HCT116 (cell line): Measurements from ENCODE around the gene ACOXL. TPM values are rescaled to one million over a fixed set of nuclear protein-coding genes. Genes with fewer than 3 reads are reported as not detected.

Experiments used
- ATAC-seq: fragments of 200-7000 bp; cut with Tn5 transposase; 2 replicates; pipeline ENCODE4 v1.9.1; 2020; ENCODE audit warnings: mild to moderate bottlenecking, moderate library complexity
- BruUV-seq: library from RNA; stranded (reverse); fragments of 400-500 nt; replicated peaks from 2 replicates; lab custom pipeline; 2021; lab: Mats Ljungman, UMichigan
- CTCF ChIA-PET: fragments of 300-600 bp; sonication (Branson Sonifier 250); formaldehyde crosslinking; loops from one replicate; lab custom pipeline; 2021; ENCODE audit warnings: antibody characterized with exemption; lab: Charles Lee
- POLR2A ChIA-PET: fragments of 300-600, 350-600 bp; sonication (Branson Sonifier 250); formaldehyde crosslinking; loops from one replicate; lab custom pipeline; 2021; ENCODE audit warnings: antibody characterized with exemption; lab: Charles Lee
- RAD21 ChIA-PET, 2 experiments: fragments of 300-600 bp; sonication (Branson Sonifier 250); formaldehyde crosslinking; loops; one replicate each; lab custom pipeline; 2023; ENCODE audit warnings: low total read pairs in 2 of 2; ENCODE audit not compliant: uncharacterized antibody in 2 of 2, unreplicated experiment in 2 of 2, low non-redundant PET in 1 of 2; lab: Charles Lee
- DNase-seq: peaks from one replicate; pipeline ENCODE4 v3.0.0-alpha.2; 2010; ENCODE audit warnings: low read depth, low spot score
- H2AFZ ChIP-seq: fragments of 200-600 bp; shearing (Covaris generic), sonication (generic); 2 replicates; pipeline ENCODE4 v1.6.1; 2017; ENCODE audit warnings: low read depth, mixed run types, mixed read lengths, antibody characterized with exemption, low read length; ENCODE audit not compliant: poor library complexity, severe bottlenecking
- H3K27ac ChIP-seq: 2 replicates; pipeline ENCODE4 v1.5.1; 2012; ENCODE audit warnings: low read depth, low read length
- H3K27me3 ChIP-seq: fragments of 200-600 bp; sonication (generic); 2 replicates; pipeline ENCODE4 v1.6.1; 2016; ENCODE audit warnings: mixed run types, low read length, mixed read lengths; ENCODE audit not compliant: insufficient read depth
- H3K36me3 ChIP-seq, 2 experiments: fragments of 200-500 bp in 1 of 2; fragments of 200-600 bp in 1 of 2; sonication (Bioruptor generic) in 1 of 2; sonication (generic) in 1 of 2; 2 replicates each; pipeline versions ENCODE4 v1.5.1 to v1.6.1; 2014 to 2016; ENCODE audit warnings: low read length in 2 of 2, inconsistent platforms in 1 of 2, mixed read lengths in 1 of 2, mixed run types in 1 of 2; ENCODE audit not compliant: insufficient read depth in 2 of 2, control insufficient read depth in 1 of 2
- H3K4me1 ChIP-seq, 2 experiments: fragments of 200-600 bp in 1 of 2; sonication (generic) in 1 of 2; 2 replicates each; pipeline versions ENCODE4 v1.5.1 to v1.6.1; 2012 to 2017; ENCODE audit warnings: low read length in 2 of 2, inconsistent platforms in 1 of 2, mild to moderate bottlenecking in 1 of 2, mixed read lengths in 1 of 2, mixed run types in 1 of 2, moderate library complexity in 1 of 2; ENCODE audit not compliant: insufficient read depth in 2 of 2, control insufficient read depth in 1 of 2
- H3K4me2 ChIP-seq: fragments of 200-600 bp; sonication (generic); 2 replicates; pipeline ENCODE4 v1.6.1; 2017; ENCODE audit warnings: mixed run types, low read length, mixed read lengths
- H3K4me3 ChIP-seq, 2 experiments: fragments of 200-600 bp in 1 of 2; sonication (generic) in 1 of 2; replicated peaks in 1 of 2; 2 replicates each; pipeline ENCODE4 v1.5.1; 2011 to 2016; ENCODE audit warnings: low read length in 2 of 2, control low read depth in 1 of 2, low read depth in 1 of 2, mild to moderate bottlenecking in 1 of 2, mixed read lengths in 1 of 2, mixed run types in 1 of 2
- H3K79me2 ChIP-seq: fragments of 200-600 bp; sonication (generic); 2 replicates; pipeline ENCODE4 v1.6.1; 2017; ENCODE audit warnings: mild to moderate bottlenecking, mixed run types, low read length, moderate library complexity, mixed read lengths; ENCODE audit not compliant: insufficient read depth
- H3K9ac ChIP-seq: fragments of 200-600 bp; sonication (generic); 2 replicates; pipeline ENCODE4 v1.6.1; 2016; ENCODE audit warnings: low read length, mixed read lengths
- H3K9me2 ChIP-seq: fragments of 200-600 bp; sonication (generic), shearing (Covaris generic); 2 replicates; pipeline ENCODE4 v1.6.1; 2017; ENCODE audit warnings: mixed run types, mild to moderate bottlenecking, moderate library complexity; ENCODE audit not compliant: insufficient read depth
- H3K9me3 ChIP-seq, 2 experiments: fragments of 200-500 bp in 1 of 2; fragments of 200-600 bp in 1 of 2; sonication (Bioruptor generic) in 1 of 2; sonication (generic) in 1 of 2; 2 replicates each; pipeline ENCODE4 v1.6.1; 2014 to 2017; ENCODE audit warnings: low read length in 2 of 2, mixed read lengths in 2 of 2, inconsistent platforms in 1 of 2, low read depth in 1 of 2, mild to moderate bottlenecking in 1 of 2, mixed run types in 1 of 2, moderate library complexity in 1 of 2; ENCODE audit not compliant: control insufficient read depth in 1 of 2, insufficient read depth in 1 of 2
- H4K20me1 ChIP-seq: fragments of 200-600 bp; sonication (generic), shearing (Covaris generic); 2 replicates; pipeline ENCODE4 v1.6.1; 2017; ENCODE audit warnings: mixed run types, mild to moderate bottlenecking, moderate library complexity; ENCODE audit not compliant: insufficient read depth
- CBX3 ChIP-seq: IDR thresholded peaks from 2 replicates; pipeline ENCODE4 v1.6.1; 2012; ENCODE audit warnings: low read depth
- CEBPB ChIP-seq: IDR thresholded peaks from 2 replicates; pipeline ENCODE4 v1.6.1; 2012; ENCODE audit warnings: low read depth
- EGR1 ChIP-seq: IDR thresholded peaks from 2 replicates; pipeline ENCODE4 v1.6.1; 2012; ENCODE audit warnings: low read depth
- ELF1 ChIP-seq: IDR thresholded peaks from 2 replicates; pipeline ENCODE4 v1.6.1; 2012; ENCODE audit warnings: low read depth, borderline replicate concordance
- EZH2 ChIP-seq: fragments of 200-600 bp; sonication (generic); IDR thresholded peaks from 2 replicates; pipeline ENCODE4 v1.6.1; 2017; ENCODE audit warnings: antibody characterized with exemption, mixed run types
- EZH2phosphoT487 ChIP-seq: fragments of 200-600 bp; IDR thresholded peaks from 2 replicates; pipeline ENCODE4 v1.6.1; 2018; ENCODE audit warnings: antibody characterized with exemption, borderline replicate concordance
- FOSL1 ChIP-seq: IDR thresholded peaks from 2 replicates; pipeline ENCODE4 v1.6.1; 2012; ENCODE audit warnings: low read depth
- POLR2A ChIP-seq: IDR thresholded peaks from 2 replicates; pipeline ENCODE4 v1.7.0; 2011; ENCODE audit warnings: borderline replicate concordance; ENCODE audit not compliant: insufficient read depth, insufficient read length; ENCODE audit errors: extremely low read depth
- RAD21 ChIP-seq: IDR thresholded peaks from 2 replicates; pipeline ENCODE4 v1.6.1; 2012; ENCODE audit warnings: low read depth, mild to moderate bottlenecking
- SP1 ChIP-seq: IDR thresholded peaks from 2 replicates; pipeline ENCODE4 v1.6.1; 2012; ENCODE audit warnings: low read depth
- SRF ChIP-seq: IDR thresholded peaks from 2 replicates; pipeline ENCODE4 v1.6.1; 2012; ENCODE audit warnings: low read depth
- TCF7L2 ChIP-seq: IDR thresholded peaks from 2 replicates; pipeline ENCODE4 v1.7.0; 2011; ENCODE audit warnings: borderline replicate concordance, inconsistent platforms; ENCODE audit not compliant: insufficient read depth, insufficient read length; ENCODE audit errors: extremely low read depth
- YY1 ChIP-seq: IDR thresholded peaks from 2 replicates; pipeline ENCODE4 v1.6.1; 2011; ENCODE audit warnings: low read length, low read depth, moderate library complexity, mild to moderate bottlenecking; ENCODE audit not compliant: insufficient replicate concordance; ENCODE audit errors: extremely low read depth
- ZFX ChIP-seq: fragments of 450-650 bp; IDR thresholded peaks from 2 replicates; pipeline ENCODE4 v1.6.1; 2017
- ZNF274 ChIP-seq: fragments of 200-500 bp; sonication (Bioruptor generic); IDR thresholded peaks from 2 replicates; pipeline ENCODE4 v1.6.1; 2014; ENCODE audit warnings: mild to moderate bottlenecking, low read depth, low read length, inconsistent platforms
- intact Hi-C: fragments of 100-400 bp; cut with micrococcal nuclease; formaldehyde crosslinking; loops from 2 replicates; pipeline ENCODE4 v1.10.0; 2022
- total RNA-seq: library from RNA; stranded (reverse); gene quantifications from one replicate; pipeline ENCODE4 v1.2.1, GENCODE V29; 2021; ENCODE audit not compliant: unreplicated experiment
- TF ChIP-seq, protein P1 (sequence below): IDR thresholded peaks from 2 replicates; pipeline ENCODE4 v1.6.1; 2012; ENCODE audit warnings: low read depth
- TF ChIP-seq, protein P2 (sequence below): IDR thresholded peaks from 2 replicates; pipeline ENCODE4 v1.6.1; 2011; ENCODE audit warnings: mild to moderate bottlenecking, low read length, moderate library complexity; ENCODE audit not compliant: insufficient replicate concordance; ENCODE audit errors: extremely low read depth
- TF ChIP-seq, protein P3 (sequence below): IDR thresholded peaks from 2 replicates; pipeline ENCODE4 v1.6.1; 2012
- TF ChIP-seq, protein P4 (sequence below): IDR thresholded peaks from 2 replicates; pipeline ENCODE4 v1.6.1; 2012

The ACOXL gene
- total RNA-seq, 1 experiment from 2014 or later, result 5.5 TPM

DNA sequence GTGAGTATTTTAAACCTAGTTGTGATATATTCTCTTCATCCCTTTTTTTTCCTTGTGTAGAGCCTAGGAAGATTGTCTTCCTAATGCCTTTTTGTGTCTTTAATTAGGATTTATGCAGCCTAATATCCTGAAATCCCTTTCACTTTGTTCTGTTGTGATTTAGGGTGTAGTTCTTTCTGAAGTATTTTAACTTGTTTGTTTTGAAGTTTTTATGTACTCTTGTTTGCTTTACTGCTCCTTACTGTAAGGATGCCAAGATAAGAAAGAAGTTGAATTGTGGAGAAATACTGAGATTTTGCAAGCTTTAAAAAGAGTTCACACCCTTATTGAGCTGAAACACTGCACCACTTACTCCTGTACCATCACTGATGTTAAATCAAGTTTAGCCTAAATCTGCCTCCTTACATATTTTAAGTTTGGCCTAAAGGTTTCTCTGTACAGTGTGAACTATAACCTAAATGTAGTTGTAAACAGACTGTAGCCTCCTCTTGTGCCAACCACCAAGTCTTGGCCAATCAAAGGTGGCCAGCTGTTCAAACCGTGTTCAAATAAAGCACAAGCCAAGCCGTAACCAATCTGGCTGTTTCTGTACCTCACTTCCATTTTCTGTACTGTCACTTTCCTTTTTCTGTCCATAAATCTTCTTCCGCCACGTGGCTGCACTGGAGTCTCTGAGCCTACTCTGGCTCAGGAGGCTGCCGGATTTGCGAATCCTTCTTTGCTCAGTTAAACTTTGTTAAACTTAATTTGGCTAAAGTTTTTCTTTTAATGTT, 17.7 kb upstream of the ACOXL start:
- no peak overlapping the region for H3K27ac ChIP-seq
- peaks cover 0 to 8% of the 10 kb centered on the region in 2 experiments; a peak in 2 of 4 replicates for H3K4me1 ChIP-seq
- CTCF ChIA-PET, result no interaction called here
- H3K9me2 ChIP-seq, result no peaks in the 10 kb centered on the region
- TF ChIP-seq EGR1, result no peak
- TF ChIP-seq, protein P1, sequence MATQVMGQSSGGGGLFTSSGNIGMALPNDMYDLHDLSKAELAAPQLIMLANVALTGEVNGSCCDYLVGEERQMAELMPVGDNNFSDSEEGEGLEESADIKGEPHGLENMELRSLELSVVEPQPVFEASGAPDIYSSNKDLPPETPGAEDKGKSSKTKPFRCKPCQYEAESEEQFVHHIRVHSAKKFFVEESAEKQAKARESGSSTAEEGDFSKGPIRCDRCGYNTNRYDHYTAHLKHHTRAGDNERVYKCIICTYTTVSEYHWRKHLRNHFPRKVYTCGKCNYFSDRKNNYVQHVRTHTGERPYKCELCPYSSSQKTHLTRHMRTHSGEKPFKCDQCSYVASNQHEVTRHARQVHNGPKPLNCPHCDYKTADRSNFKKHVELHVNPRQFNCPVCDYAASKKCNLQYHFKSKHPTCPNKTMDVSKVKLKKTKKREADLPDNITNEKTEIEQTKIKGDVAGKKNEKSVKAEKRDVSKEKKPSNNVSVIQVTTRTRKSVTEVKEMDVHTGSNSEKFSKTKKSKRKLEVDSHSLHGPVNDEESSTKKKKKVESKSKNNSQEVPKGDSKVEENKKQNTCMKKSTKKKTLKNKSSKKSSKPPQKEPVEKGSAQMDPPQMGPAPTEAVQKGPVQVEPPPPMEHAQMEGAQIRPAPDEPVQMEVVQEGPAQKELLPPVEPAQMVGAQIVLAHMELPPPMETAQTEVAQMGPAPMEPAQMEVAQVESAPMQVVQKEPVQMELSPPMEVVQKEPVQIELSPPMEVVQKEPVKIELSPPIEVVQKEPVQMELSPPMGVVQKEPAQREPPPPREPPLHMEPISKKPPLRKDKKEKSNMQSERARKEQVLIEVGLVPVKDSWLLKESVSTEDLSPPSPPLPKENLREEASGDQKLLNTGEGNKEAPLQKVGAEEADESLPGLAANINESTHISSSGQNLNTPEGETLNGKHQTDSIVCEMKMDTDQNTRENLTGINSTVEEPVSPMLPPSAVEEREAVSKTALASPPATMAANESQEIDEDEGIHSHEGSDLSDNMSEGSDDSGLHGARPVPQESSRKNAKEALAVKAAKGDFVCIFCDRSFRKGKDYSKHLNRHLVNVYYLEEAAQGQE, result no peak
- no peak for TF ChIP-seq EZH2
- no peak for TF ChIP-seq ELF1
- TF ChIP-seq CBX3, result no peak
- TF ChIP-seq, protein P2, sequence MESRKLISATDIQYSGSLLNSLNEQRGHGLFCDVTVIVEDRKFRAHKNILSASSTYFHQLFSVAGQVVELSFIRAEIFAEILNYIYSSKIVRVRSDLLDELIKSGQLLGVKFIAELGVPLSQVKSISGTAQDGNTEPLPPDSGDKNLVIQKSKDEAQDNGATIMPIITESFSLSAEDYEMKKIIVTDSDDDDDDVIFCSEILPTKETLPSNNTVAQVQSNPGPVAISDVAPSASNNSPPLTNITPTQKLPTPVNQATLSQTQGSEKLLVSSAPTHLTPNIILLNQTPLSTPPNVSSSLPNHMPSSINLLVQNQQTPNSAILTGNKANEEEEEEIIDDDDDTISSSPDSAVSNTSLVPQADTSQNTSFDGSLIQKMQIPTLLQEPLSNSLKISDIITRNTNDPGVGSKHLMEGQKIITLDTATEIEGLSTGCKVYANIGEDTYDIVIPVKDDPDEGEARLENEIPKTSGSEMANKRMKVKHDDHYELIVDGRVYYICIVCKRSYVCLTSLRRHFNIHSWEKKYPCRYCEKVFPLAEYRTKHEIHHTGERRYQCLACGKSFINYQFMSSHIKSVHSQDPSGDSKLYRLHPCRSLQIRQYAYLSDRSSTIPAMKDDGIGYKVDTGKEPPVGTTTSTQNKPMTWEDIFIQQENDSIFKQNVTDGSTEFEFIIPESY, result no peak
- TF ChIP-seq ZNF274, result no peak
- TF ChIP-seq, protein P3, sequence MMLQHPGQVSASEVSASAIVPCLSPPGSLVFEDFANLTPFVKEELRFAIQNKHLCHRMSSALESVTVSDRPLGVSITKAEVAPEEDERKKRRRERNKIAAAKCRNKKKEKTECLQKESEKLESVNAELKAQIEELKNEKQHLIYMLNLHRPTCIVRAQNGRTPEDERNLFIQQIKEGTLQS, result no peak
- no peak for TF ChIP-seq SP1
- no peak for TF ChIP-seq POLR2A
- TF ChIP-seq FOSL1, result no peak
- TF ChIP-seq RAD21, result no peak
- no peak for TF ChIP-seq ZFX
- no peak for TF ChIP-seq TCF7L2
- TF ChIP-seq, protein P4, sequence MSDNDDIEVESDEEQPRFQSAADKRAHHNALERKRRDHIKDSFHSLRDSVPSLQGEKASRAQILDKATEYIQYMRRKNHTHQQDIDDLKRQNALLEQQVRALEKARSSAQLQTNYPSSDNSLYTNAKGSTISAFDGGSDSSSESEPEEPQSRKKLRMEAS, result no peak
- no peak for TF ChIP-seq CEBPB
- TF ChIP-seq SRF, result no peak
- TF ChIP-seq YY1, result no peak
- TF ChIP-seq EZH2phosphoT487, result no peak
- no peaks in the 10 kb centered on the region for H3K36me3 ChIP-seq
- no peak overlapping the region for H3K4me2 ChIP-seq
- RAD21 ChIA-PET, result no interaction called here
- H3K79me2 ChIP-seq, result no peaks in the 10 kb centered on the region
- no peak for DNase-seq
- H3K27me3 ChIP-seq, result no peaks in the 10 kb centered on the region; the same call in 1 of the 2 replicates
- no peak overlapping the region for H3K9ac ChIP-seq
- no peak overlapping the region for H2AFZ ChIP-seq
- no TSS peak for BruUV-seq
- no peaks in the 10 kb centered on the region for H3K9me3 ChIP-seq
- ATAC-seq, result no peak
- intact Hi-C loops, result no loop called here
- no peak overlapping the region for H3K4me3 ChIP-seq
- POLR2A ChIA-PET, result no interaction called here
- H4K20me1 ChIP-seq, result no peaks in the 10 kb centered on the region
